K562 (cell line): ENCODE results near the gene C6orf47. TPM values are rescaled to one million over a fixed set of nuclear protein-coding genes. Genes with fewer than 3 reads are reported as not detected.

Experiments
- ARID3B ChIP-seq: fragments of 250-450 bp; sonication (Bioruptor Pico); IDR thresholded peaks from 2 replicates; pipeline ENCODE4 v1.4.0; 2020; ENCODE audit warnings: borderline replicate concordance
- ATF6 ChIP-seq: sonication (generic); formaldehyde crosslinking; IDR thresholded peaks from 2 replicates; pipeline ENCODE4 v1.4.0; 2020; ENCODE audit warnings: mild to moderate bottlenecking, missing genetic modification reagents
- COPS2 ChIP-seq: fragments of 450-650 bp; conservative IDR thresholded peaks from 2 replicates; pipeline ENCODE4 v1.6.1; 2016; ENCODE audit warnings: mild to moderate bottlenecking, moderate library complexity
- E2F6 ChIP-seq, 2 experiments: IDR thresholded peaks; 2 replicates each; pipeline ENCODE4 v1.6.1; 2011; ENCODE audit warnings: borderline replicate concordance in 1 of 2, control low read depth in 1 of 2, low read depth in 1 of 2, low read length in 1 of 2, mild to moderate bottlenecking in 1 of 2, mixed read lengths in 1 of 2, moderate library complexity in 1 of 2; ENCODE audit not compliant: insufficient read depth in 1 of 2, insufficient read length in 1 of 2, poor library complexity in 1 of 2, severe bottlenecking in 1 of 2; ENCODE audit errors: extremely low read depth in 1 of 2
- ELF1 ChIP-seq: fragments of 200-800 bp; sonication (Bioruptor generic); IDR thresholded peaks from 2 replicates; pipeline ENCODE4 v1.6.1; 2016; ENCODE audit warnings: missing genetic modification characterization, missing compliant biosample characterization
- FOS ChIP-seq: IDR thresholded peaks from 3 replicates; pipeline ENCODE4 v1.6.1; 2011; ENCODE audit not compliant: insufficient read length; ENCODE audit errors: extremely low read depth
- FOSL1 ChIP-seq: fragments of 200-800 bp; sonication (Bioruptor generic); conservative IDR thresholded peaks from 2 replicates; pipeline ENCODE4 v1.6.1; 2016; ENCODE audit warnings: missing genetic modification characterization, missing compliant biosample characterization
- MTA1 ChIP-seq: fragments of 450-650 bp; IDR thresholded peaks from 2 replicates; pipeline ENCODE4 v1.6.1; 2017; ENCODE audit warnings: borderline replicate concordance
- NELFE ChIP-seq: IDR thresholded peaks from 2 replicates; pipeline ENCODE4 v1.6.1; 2011; ENCODE audit warnings: mild to moderate bottlenecking; ENCODE audit not compliant: insufficient read depth, insufficient read length
- NEUROD1 ChIP-seq: fragments of 150-350 bp; IDR thresholded peaks from 2 replicates; pipeline ENCODE4 v1.6.1; 2014; ENCODE audit warnings: borderline replicate concordance, low read length, low read depth; ENCODE audit not compliant: partially characterized antibody
- POU5F1 ChIP-seq: fragments of 150-350 bp; IDR thresholded peaks from 2 replicates; pipeline ENCODE4 v1.6.1; 2014; ENCODE audit warnings: borderline replicate concordance, low read length, low read depth, mild to moderate bottlenecking; ENCODE audit not compliant: partially characterized antibody
- PPARD ChIP-seq: fragments of 250-450 bp; sonication (Bioruptor Pico); IDR thresholded peaks from 2 replicates; pipeline ENCODE4 v1.8.0; 2022; ENCODE audit warnings: inconsistent platforms, mild to moderate bottlenecking, moderate library complexity
- PYGO2 ChIP-seq: fragments of 450-650 bp; IDR thresholded peaks from 2 replicates; pipeline ENCODE4 v1.6.1; 2016; ENCODE audit warnings: mild to moderate bottlenecking, missing genetic modification characterization, moderate library complexity, missing compliant biosample characterization
- RB1 ChIP-seq: fragments of 450-650 bp; IDR thresholded peaks from 2 replicates; pipeline ENCODE4 v1.6.1; 2017; ENCODE audit warnings: low read depth, mild to moderate bottlenecking
- RBM22 ChIP-seq: fragments of 200-400 bp; formaldehyde crosslinking; IDR thresholded peaks from 2 replicates; pipeline ENCODE4 v1.6.1; 2018; ENCODE audit warnings: low read length, low read depth; ENCODE audit not compliant: poor library complexity, severe bottlenecking
- RFX7 ChIP-seq: fragments of 250-450 bp; sonication (Bioruptor Pico); IDR thresholded peaks from 2 replicates; pipeline ENCODE4 v1.5.1; 2021; ENCODE audit warnings: mild to moderate bottlenecking
- SMAD3 ChIP-seq: fragments of 450-650 bp; formaldehyde crosslinking; conservative IDR thresholded peaks from 2 replicates; pipeline ENCODE4 v1.4.0; 2020; ENCODE audit warnings: mild to moderate bottlenecking
- XRCC4 ChIP-seq: IDR thresholded peaks from one replicate; pipeline ENCODE4 v1.6.1; 2011; ENCODE audit not compliant: insufficient read depth, insufficient read length; ENCODE audit errors: extremely low read depth
- XRCC5 ChIP-seq: fragments of 200-400 bp; formaldehyde crosslinking; IDR thresholded peaks from 2 replicates; pipeline ENCODE4 v1.6.1; 2017; ENCODE audit warnings: low read depth, mild to moderate bottlenecking, low read length
- ZNF146 ChIP-seq: IDR thresholded peaks from one replicate; pipeline ENCODE4 v1.6.1; 2018; ENCODE audit warnings: missing compliant biosample characterization; ENCODE audit not compliant: unreplicated experiment
- ZNF512 ChIP-seq: IDR thresholded peaks from 2 replicates; pipeline ENCODE4 v1.6.1; 2016; ENCODE audit warnings: missing genetic modification characterization, missing compliant biosample characterization
- ZNF785 ChIP-seq: fragments of 250-450 bp; sonication (Bioruptor Pico); IDR thresholded peaks from 2 replicates; pipeline ENCODE4 v1.4.0; 2020; ENCODE audit warnings: mild to moderate bottlenecking
- polyA plus RNA-seq, 8 experiments: library from polyadenylated mRNA; depleted of rRNA in 4 of 8; stranded (reverse) in 5 of 8; unstranded in 3 of 8; fragments of >200 nt; fragmentation: Nextera tagmentation in 2 of 8; fragmentation: Illumina TruSeq in 1 of 8; extraction: Ambion mirVana in 2 of 8; extraction: Trizol in 1 of 8; gene quantifications; 2 replicates each; pipeline versions ENCODE4 v1.2.1 to v1.2.3, GENCODE V29; 2011 to 2014; ENCODE audit warnings: inconsistent platforms in 1 of 8, missing spikeins in 1 of 8
- total RNA-seq, 7 experiments: library from RNA; depleted of rRNA in 6 of 7; stranded (reverse); fragments of >200 nt in 6 of 7; fragmentation: Illumina TruSeq in 2 of 7; extraction: Trizol in 2 of 7; gene quantifications; 2 replicates each; pipeline versions ENCODE4 v1.2.1 to v1.2.3, GENCODE V29; 2011 to 2021; ENCODE audit warnings: low replicate concordance in 1 of 7

Gene C6orf47
- total and polyA plus RNA-seq, 9 of the 15 experiments (the other 6 are each of a cell fraction or from before 2014, with no cell fraction given): 0.14 to 43.8 (median 27.0) TPM

GRCh38 chr6:31676904-31677303 is 16.3 kb upstream of the C6orf47 start (continued):
- no peak for TF ChIP-seq ZNF785 (CRISPR knock-in tag)
- TF ChIP-seq FOSL1 (tag): peak; percentile 63; the same call in 1 of the 2 replicates
- no peak for TF ChIP-seq FOS
- TF ChIP-seq POU5F1: no peak
- no peak for TF ChIP-seq PYGO2 (tag)
- TF ChIP-seq NELFE: no peak
- no peak for TF ChIP-seq RBM22
- TF ChIP-seq ZNF512 (tag): no peak
- peak; percentile 56; the same call in 1 of the 2 replicates for TF ChIP-seq SMAD3 (CRISPR knock-in tag)
- no peak for TF ChIP-seq ZNF146 (CRISPR knock-in tag)
- no peak for TF ChIP-seq NEUROD1
- TF ChIP-seq COPS2: no peak
- no peak for TF ChIP-seq ARID3B (CRISPR knock-in tag)
- TF ChIP-seq ELF1 (tag): peak; percentile 71; the same call in 1 of the 2 replicates
- TF ChIP-seq RFX7 (CRISPR knock-in tag): no peak
- no peak for TF ChIP-seq PPARD (CRISPR knock-in tag)
- TF ChIP-seq ATF6 (CRISPR knock-in tag): 0 out of 2 replicates have a peak, but pooled peaks have one; percentile 9
- TF ChIP-seq MTA1: no peak
- TF ChIP-seq XRCC5: no peak
- no peak for TF ChIP-seq E2F6 (IDR thresholded peaks at IDR 0.05; ENCODE audit: borderline replicate concordance in 1 of 2, extremely low read depth in 1 of 2, insufficient read depth in 1 of 2, insufficient read length in 1 of 2, low read depth in 1 of 2, low read length in 1 of 2, poor library complexity in 1 of 2, severe bottlenecking in 1 of 2)
- TF ChIP-seq XRCC4: no peak
- TF ChIP-seq RB1: no peak
